B cell (primary cell): Measurements from ENCODE around the gene CHCHD3. TPM values are rescaled to one million over a fixed set of nuclear protein-coding genes. Genes with fewer than 3 reads are reported as not detected.

Experiments
- ATAC-seq: fragments of 200-7000 bp; cut with Tn5 transposase; one replicate; pipeline ENCODE4 v1.10.0; 2021; ENCODE audit warnings: low read depth, mild to moderate bottlenecking, moderate number of reproducible peaks, moderate library complexity
- CTCF ChIA-PET: fragments of 350-600 bp; sonication (Branson Sonifier 250); formaldehyde crosslinking; loops from one replicate; lab custom pipeline; 2021; ENCODE audit warnings: antibody characterized with exemption, inconsistent platforms; lab: Charles Lee
- POLR2A ChIA-PET: fragments of 350-600 bp; sonication (Branson Sonifier 250); formaldehyde crosslinking; loops from one replicate; lab custom pipeline; 2021; ENCODE audit warnings: antibody characterized with exemption; lab: Charles Lee
- DNase-seq: peaks from one replicate; pipeline ENCODE4 v3.0.0; 2013
- H2AFZ ChIP-seq: 2 replicates; pipeline ENCODE4 v1.6.1; 2012; ENCODE audit warnings: mild to moderate bottlenecking, low read depth, low read length; ENCODE audit not compliant: insufficient read depth, poor library complexity, severe bottlenecking
- H3K27ac ChIP-seq, 2 donors: 1 replicate in 1 of 2; 2 replicates in 1 of 2; pipeline ENCODE4 v1.5.1; 2012 to 2013; ENCODE audit warnings: low read length in 2 of 2, mild to moderate bottlenecking in 2 of 2, moderate library complexity in 1 of 2
- H3K27me3 ChIP-seq, 4 experiments: fragments of 200-600 bp in 1 of 4; sonication (generic) in 1 of 4; replicated peaks in 1 of 4; 1 replicate in 2 of 4; 2 replicates in 2 of 4; pipeline versions ENCODE4 v1.6.1 to v1.7.0; 2013 to 2016; ENCODE audit warnings: low read length in 3 of 4, mild to moderate bottlenecking in 2 of 4, mixed read lengths in 1 of 4, moderate library complexity in 1 of 4; ENCODE audit not compliant: insufficient read depth in 4 of 4, control insufficient read depth in 3 of 4; ENCODE audit errors: control extremely low read depth in 1 of 4
- H3K36me3 ChIP-seq, 2 experiments: replicated peaks in 1 of 2; 1 replicate in 1 of 2; 2 replicates in 1 of 2; pipeline versions ENCODE4 v1.6.1 to v1.7.1; 2013; ENCODE audit warnings: low read length in 1 of 2; ENCODE audit not compliant: insufficient read depth in 2 of 2, control insufficient read depth in 1 of 2; ENCODE audit errors: control extremely low read depth in 1 of 2, extremely low read depth in 1 of 2
- H3K4me1 ChIP-seq, 2 donors: fragments of 200-600 bp in 1 of 2; sonication (generic) in 1 of 2; 1 replicate in 1 of 2; 2 replicates in 1 of 2; pipeline versions ENCODE4 v1.5.1 to v1.6.1; 2013 to 2017; ENCODE audit warnings: low read length in 2 of 2; ENCODE audit not compliant: control insufficient read depth in 2 of 2, insufficient read depth in 2 of 2
- H3K4me2 ChIP-seq: replicated peaks from 2 replicates; pipeline ENCODE3; 2012; ENCODE audit warnings: mild to moderate bottlenecking, low read depth, low read length; ENCODE audit not compliant: poor library complexity, severe bottlenecking
- H3K4me3 ChIP-seq, 5 experiments: fragments of 200-600 bp in 1 of 5; sonication (generic) in 1 of 5; 1 replicate in 3 of 5; 2 replicates in 2 of 5; pipeline versions ENCODE4 v1.5.1 to v1.7.0; 2011 to 2016; ENCODE audit warnings: low read length in 4 of 5, mild to moderate bottlenecking in 4 of 5, low read depth in 2 of 5, control low read depth in 1 of 5, moderate library complexity in 1 of 5; ENCODE audit not compliant: insufficient read depth in 1 of 5; ENCODE audit errors: control extremely low read depth in 1 of 5, extremely low read depth in 1 of 5
- H3K79me2 ChIP-seq: fragments of 200-600 bp; sonication (generic); one replicate; pipeline ENCODE4 v1.6.0; 2016; ENCODE audit warnings: low read length; ENCODE audit not compliant: control insufficient read depth, insufficient read depth
- H3K9ac ChIP-seq: fragments of 200-600 bp; sonication (generic); 2 replicates; pipeline ENCODE4 v1.6.1; 2017; ENCODE audit warnings: mild to moderate bottlenecking, low read length, moderate library complexity
- H3K9me3 ChIP-seq, 3 donors: one replicate each; pipeline versions ENCODE4 v1.6.1 to v1.7.1; 2013; ENCODE audit warnings: low read length in 2 of 3; ENCODE audit not compliant: control insufficient read depth in 2 of 3, insufficient read depth in 1 of 3; ENCODE audit errors: control extremely low read depth in 1 of 3
- H4K20me1 ChIP-seq: 2 replicates; pipeline ENCODE4 v1.6.0; 2012; ENCODE audit warnings: mild to moderate bottlenecking, low read length; ENCODE audit not compliant: insufficient read depth, control insufficient read depth, poor library complexity, severe bottlenecking
- H3K27ac Mint-ChIP-seq: one replicate; pipeline ENCODE4 v1.8.0; 2021; ENCODE audit warnings: mixed read lengths
- H3K27me3 Mint-ChIP-seq: one replicate; pipeline ENCODE4 v1.8.0; 2021; ENCODE audit warnings: mixed read lengths
- H3K4me1 Mint-ChIP-seq: one replicate; pipeline ENCODE4 v1.8.0; 2021; ENCODE audit warnings: mixed read lengths
- H3K4me3 Mint-ChIP-seq: one replicate; pipeline ENCODE4 v1.8.0; 2021; ENCODE audit warnings: mixed read lengths
- H3K9me3 Mint-ChIP-seq: one replicate; pipeline ENCODE4 v1.8.0; 2022; ENCODE audit warnings: mixed read lengths; ENCODE audit not compliant: insufficient read depth
- EZH2 ChIP-seq: IDR thresholded peaks from 2 replicates; pipeline ENCODE4 v1.6.1; 2012; ENCODE audit warnings: borderline replicate concordance, low read depth, mild to moderate bottlenecking, moderate library complexity, low read length; ENCODE audit not compliant: insufficient read depth, poor library complexity, severe bottlenecking
- WGBS: methylation state at CpG from one replicate; pipeline ENCODE4 v1.1.5; 2013; ENCODE audit warnings: missing lambda C conversion rate; ENCODE audit not compliant: insufficient coverage; 5-methylcytosine and 5-hydroxymethylcytosine counted together
- intact Hi-C: fragments of 100-400 bp; cut with micrococcal nuclease; formaldehyde crosslinking; loops from one replicate; pipeline ENCODE4 v1.10.0; 2022
- polyA plus RNA-seq: library from polyadenylated mRNA; depleted of rRNA; stranded (reverse); fragments of >200 nt; gene quantifications from 2 replicates; pipeline ENCODE4 v1.2.3, GENCODE V29; 2012
- total RNA-seq, 2 donors: library from RNA; stranded (reverse); fragments of 120-200 nt in 1 of 2; gene quantifications; 1 replicate in 1 of 2; 2 replicates in 1 of 2; pipeline versions ENCODE4 v1.2.3 to v1.2.4, GENCODE V29; 2013 to 2022
- TF ChIP-seq, protein P1 (sequence below): fragments of 200-600 bp; IDR thresholded peaks from one replicate; pipeline ENCODE4 v1.8.0; 2022; ENCODE audit warnings: antibody characterized with exemption, mild to moderate bottlenecking

CHCHD3 gene
- total and polyA plus RNA-seq, 2 donors (not counting 1 experiment from before 2014, with no cell fraction given) = 20.1 to 38.4 TPM

- H3K27me3 ChIP-seq = no peaks in the 10 kb centered on the region
- Mint-ChIP-seq H3K9me3 (no peaks in the 10 kb centered on the region), H3K4me3 (no peak overlapping the region), H3K27ac (no peak overlapping the region), H3K4me1 (no peaks in the 10 kb centered on the region), H3K27me3 (no peaks in the 10 kb centered on the region)
- POLR2A ChIA-PET = no interaction called here
- ATAC-seq (no peak), DNase-seq (no peak)
- CTCF ChIA-PET = no interaction called here
- no peaks in the 10 kb centered on the region for H3K4me1 ChIP-seq
- TF ChIP-seq, protein P1, sequence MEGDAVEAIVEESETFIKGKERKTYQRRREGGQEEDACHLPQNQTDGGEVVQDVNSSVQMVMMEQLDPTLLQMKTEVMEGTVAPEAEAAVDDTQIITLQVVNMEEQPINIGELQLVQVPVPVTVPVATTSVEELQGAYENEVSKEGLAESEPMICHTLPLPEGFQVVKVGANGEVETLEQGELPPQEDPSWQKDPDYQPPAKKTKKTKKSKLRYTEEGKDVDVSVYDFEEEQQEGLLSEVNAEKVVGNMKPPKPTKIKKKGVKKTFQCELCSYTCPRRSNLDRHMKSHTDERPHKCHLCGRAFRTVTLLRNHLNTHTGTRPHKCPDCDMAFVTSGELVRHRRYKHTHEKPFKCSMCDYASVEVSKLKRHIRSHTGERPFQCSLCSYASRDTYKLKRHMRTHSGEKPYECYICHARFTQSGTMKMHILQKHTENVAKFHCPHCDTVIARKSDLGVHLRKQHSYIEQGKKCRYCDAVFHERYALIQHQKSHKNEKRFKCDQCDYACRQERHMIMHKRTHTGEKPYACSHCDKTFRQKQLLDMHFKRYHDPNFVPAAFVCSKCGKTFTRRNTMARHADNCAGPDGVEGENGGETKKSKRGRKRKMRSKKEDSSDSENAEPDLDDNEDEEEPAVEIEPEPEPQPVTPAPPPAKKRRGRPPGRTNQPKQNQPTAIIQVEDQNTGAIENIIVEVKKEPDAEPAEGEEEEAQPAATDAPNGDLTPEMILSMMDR = no peak
- no peak for TF ChIP-seq EZH2
- H3K9ac ChIP-seq = no peak overlapping the region
- H4K20me1 ChIP-seq = no peaks in the 10 kb centered on the region
- intact Hi-C loops = no loop called here
- no peaks in the 10 kb centered on the region for H3K79me2 ChIP-seq
- no peak overlapping the region for H3K4me3 ChIP-seq
- 100% methylated on average over 3 of the region's 5 CpGs for WGBS
- no peaks in the 10 kb centered on the region for H3K9me3 ChIP-seq
- H2AFZ ChIP-seq = no peak overlapping the region
- no peak overlapping the region for H3K4me2 ChIP-seq
- H3K36me3 ChIP-seq = peaks cover 0 to 3% of the 10 kb centered on the region in 2 experiments
- no peak overlapping the region for H3K27ac ChIP-seq
Measured at GRCh38 chr7:132910657-132911056, 171.2 kb downstream of the CHCHD3 start.

- H3K9me3 Mint-ChIP-seq = peaks cover 3% of the 10 kb centered on the region
- no peaks in the 10 kb centered on the region for H3K9me3 ChIP-seq
- no peak overlapping the region for H3K4me3 Mint-ChIP-seq
- no peak overlapping the region for H3K27ac ChIP-seq
- TF ChIP-seq EZH2 = no peak
- TF ChIP-seq, protein P1 = no peak
- no peak overlapping the region for H3K4me3 ChIP-seq
- ChIA-PET POLR2A (no interaction called here), CTCF (no interaction called here)
- H3K27me3 Mint-ChIP-seq = no peaks in the 10 kb centered on the region
- H2AFZ ChIP-seq = no peak overlapping the region
- H3K27ac Mint-ChIP-seq = no peak overlapping the region
- no peak for DNase-seq
- no peaks in the 10 kb centered on the region for H3K27me3 ChIP-seq
- WGBS = 100% methylated on average over 3 of the region's 3 CpGs
- no peak for ATAC-seq
- no peak overlapping the region for H3K4me2 ChIP-seq
- no peak overlapping the region for H3K9ac ChIP-seq
- H3K79me2 ChIP-seq = no peaks in the 10 kb centered on the region
- H4K20me1 ChIP-seq = no peaks in the 10 kb centered on the region
- H3K36me3 ChIP-seq = peaks cover 0 to 3% of the 10 kb centered on the region in 2 experiments
- no peaks in the 10 kb centered on the region for H3K4me1 ChIP-seq
- H3K4me1 Mint-ChIP-seq = no peaks in the 10 kb centered on the region
- intact Hi-C loops = no loop called here
Measured at GRCh38 chr7:132907380-132907940, 174.4 kb downstream of the CHCHD3 start.
